NCI-H2081 (cell line): Measurements from ENCODE around the gene SPTBN4.
"Not testable (repeated sequence)": the region's sequence is repeated elsewhere in the genome, so short reads cannot be mapped to it uniquely, and the experiment has no call there.

Source experiments
- DNase-seq, 2 experiments: peaks; one replicate each; lab custom pipeline; 2025; lab: John Stamatoyannopoulos, UW

The SPTBN4 gene

GRCh38 chr19:40528533-40529092 is 61.8 kb downstream of the SPTBN4 start:
- DNase-seq = no peak

GRCh38 chr19:40529093-40529954 is 62.5 kb downstream of the SPTBN4 start:
- peak; percentile 89 to 92 for DNase-seq

- DNase-seq = peak in 1 of 2 experiments; percentile 50
Measured at GRCh38 chr19:40530091-40530901, 63.5 kb downstream of the SPTBN4 start.

GRCh38 chr19:40533508-40533907 is 66.7 kb downstream of the SPTBN4 start:
- DNase-seq = no peak

GRCh38 chr19:40534148-40534547 is 67.3 kb downstream of the SPTBN4 start:
- no peak for DNase-seq

GRCh38 chr19:40539070-40539469 is 72.3 kb downstream of the SPTBN4 start:
- no peak for DNase-seq

- DNase-seq = peak in 1 of 2 experiments; percentile 12
Measured at GRCh38 chr19:40542202-40542859, 75.5 kb downstream of the SPTBN4 start.

DNA sequence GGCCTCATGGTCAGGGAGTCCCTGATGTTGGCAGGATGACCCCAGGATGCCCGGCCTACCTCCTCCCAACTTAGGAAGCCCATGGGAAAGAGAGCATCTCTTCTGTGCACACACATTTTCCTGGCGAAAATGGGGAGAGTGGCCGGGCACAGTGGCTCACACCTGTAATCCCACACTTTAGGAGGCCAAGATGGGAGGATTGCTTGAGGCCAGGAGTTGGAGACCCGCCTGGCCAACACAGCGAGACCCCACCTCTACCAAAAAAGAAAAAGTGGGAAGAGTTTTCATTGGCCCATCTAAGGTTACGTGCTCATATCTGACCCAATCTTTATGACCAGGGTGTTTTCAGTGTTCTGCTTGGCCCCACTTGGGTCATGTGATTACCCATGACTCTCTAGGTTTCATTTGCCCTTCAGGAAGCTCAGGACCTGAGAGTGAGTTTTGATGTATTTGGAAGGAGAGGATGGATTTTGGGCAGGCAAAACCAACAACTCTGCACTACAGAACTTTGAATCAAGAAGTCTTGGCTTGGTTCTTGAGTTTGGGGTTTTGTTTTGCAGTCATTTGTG is 76.3 kb downstream of the SPTBN4 start:
- DNase-seq = no peak

GRCh38 chr19:40546153-40546841 is 79.5 kb downstream of the SPTBN4 start:
- DNase-seq = not testable (repeated sequence)

- DNase-seq = not testable (repeated sequence)
Measured at GRCh38 chr19:40547190-40547589, 80.4 kb downstream of the SPTBN4 start.

DNA sequence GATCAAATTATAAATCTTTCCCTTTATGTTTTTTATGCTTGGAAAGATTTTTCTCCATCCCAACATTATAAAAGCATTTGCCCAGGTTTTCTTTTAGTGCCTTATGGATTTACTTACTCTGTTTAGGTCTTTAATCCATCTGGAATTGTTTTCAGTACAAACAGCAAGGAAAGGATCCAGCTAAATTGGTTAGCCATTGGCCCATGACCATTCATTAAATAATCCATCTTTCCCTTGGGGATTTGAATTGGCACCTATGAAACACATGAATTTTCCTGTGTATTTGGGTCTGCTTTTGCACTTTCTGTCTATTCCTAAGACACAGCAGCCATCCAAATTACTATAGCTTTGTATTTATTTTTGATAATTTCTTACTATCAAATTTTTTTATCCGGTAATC is 81.0 kb downstream of the SPTBN4 start:
- DNase-seq = no peak

GRCh38 chr19:40549007-40549708 is 82.4 kb downstream of the SPTBN4 start:
- DNase-seq = peak; percentile 28 to 52

DNA sequence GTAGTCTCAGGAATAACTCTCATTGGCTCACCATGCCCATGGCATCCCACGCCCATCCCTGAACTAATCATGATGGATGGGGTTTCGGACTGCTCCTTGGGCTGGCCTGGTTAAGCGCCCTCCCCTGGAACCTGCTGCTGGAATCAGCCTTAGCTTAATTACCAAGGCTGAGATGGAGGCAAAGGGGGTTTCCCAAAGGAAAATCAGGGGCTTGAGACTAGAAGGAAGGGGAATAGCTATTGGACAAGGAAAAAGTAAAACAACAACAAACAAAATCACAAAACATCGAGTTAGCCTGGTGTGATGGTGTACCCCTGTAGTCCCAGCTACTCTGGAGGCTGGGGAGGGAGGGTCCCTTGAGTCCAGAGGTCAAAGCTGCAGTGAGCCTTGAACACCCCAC is 84.2 kb downstream of the SPTBN4 start:
- no peak for DNase-seq

- no peak for DNase-seq
Measured at GRCh38 chr19:40552848-40553247, 86.0 kb downstream of the SPTBN4 start.

DNA sequence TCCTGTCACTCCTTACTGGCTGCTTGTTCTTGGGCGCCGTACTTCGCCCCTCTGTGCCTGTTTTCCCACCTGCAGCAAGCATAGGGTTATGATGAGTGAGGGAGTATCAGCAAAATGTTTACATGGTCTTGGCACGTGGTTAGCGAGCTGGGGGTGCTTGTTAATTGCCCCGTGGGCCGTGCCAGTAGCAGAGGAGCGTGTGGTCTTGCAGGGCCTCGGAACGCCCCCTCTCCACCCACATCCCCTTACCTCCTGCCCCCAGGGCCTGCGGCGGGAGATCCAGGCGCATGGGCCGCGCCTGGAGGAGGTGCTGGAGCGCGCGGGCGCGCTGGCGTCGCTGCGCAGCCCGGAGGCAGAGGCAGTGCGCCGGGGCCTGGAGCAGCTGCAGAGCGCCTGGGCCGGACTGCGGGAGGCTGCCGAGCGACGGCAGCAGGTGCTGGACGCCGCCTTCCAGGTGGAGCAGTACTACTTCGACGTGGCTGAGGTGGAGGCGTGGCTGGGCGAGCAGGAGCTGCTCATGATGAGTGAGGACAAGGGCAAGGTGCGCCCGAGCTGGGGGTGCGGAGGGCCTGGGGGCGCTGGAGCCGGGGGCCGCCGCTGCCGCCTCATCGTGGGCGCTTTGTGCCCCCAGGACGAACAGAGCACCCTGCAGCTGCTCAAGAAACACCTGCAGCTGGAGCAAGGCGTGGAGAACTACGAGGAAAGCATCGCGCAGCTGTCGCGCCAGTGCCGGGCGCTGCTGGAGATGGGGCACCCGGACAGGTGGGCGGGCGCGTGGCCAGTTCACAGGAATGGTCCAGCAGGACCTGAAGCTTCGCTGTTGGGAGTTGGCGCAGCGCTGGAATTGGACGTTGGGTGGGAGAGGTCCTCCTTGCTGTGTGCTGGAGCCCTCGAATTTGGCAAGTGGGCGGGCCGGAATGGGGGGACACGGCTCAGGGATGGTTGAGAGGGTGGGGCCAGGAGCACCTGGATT is 87.4 kb downstream of the SPTBN4 start:
- DNase-seq = no peak

- DNase-seq = no peak
Measured at GRCh38 chr19:40555978-40556689, 89.3 kb downstream of the SPTBN4 start.

- DNase-seq = no peak
Measured at GRCh38 chr19:40556953-40557530, 90.2 kb downstream of the SPTBN4 start.

- no peak for DNase-seq
Measured at GRCh38 chr19:40559394-40559793, 92.6 kb downstream of the SPTBN4 start.
